ENCODE measurements around the gene FGF5.

DNA sequence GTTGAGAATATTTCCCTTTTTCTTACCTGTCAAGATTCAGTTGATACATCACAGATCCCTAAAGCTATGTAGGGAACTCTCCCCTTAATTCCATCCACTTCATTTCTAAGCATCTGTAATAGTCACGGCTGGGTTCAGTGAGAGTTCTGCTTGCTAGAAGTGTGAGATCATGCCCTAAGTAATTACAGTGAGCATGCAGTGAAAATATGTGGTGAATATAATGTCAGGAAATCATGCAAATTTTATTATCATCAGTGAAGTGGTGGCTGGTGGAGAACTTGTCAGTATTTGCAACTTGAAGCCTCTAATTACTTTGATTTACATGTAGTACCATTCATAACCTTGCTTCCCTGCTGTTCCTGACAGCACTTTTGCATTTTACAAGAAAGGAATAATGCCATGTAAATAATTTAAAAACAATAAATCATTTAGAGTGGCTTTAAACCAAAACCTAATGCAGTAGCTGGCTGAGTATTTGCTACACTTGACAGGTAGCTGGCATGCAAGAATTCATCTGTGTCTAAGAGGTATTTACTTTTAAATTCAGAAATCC is 40.8 kb downstream of the FGF5 start:
- TF ChIP-seq TCF12 (IDR thresholded peaks at IDR 0.05; ENCODE audit: low read depth) (peak; percentile 86), CEBPB (IDR thresholded peaks at IDR 0.05) (0 out of 2 replicates have a peak, but pooled peaks have one; percentile 30), NFIC (IDR thresholded peaks at IDR 0.05) (peak; percentile 83), EP300 (IDR thresholded peaks at IDR 0.05; ENCODE audit: borderline replicate concordance) (peak; percentile 64; the same call in 1 of the 2 replicates), EGR1 (IDR thresholded peaks at IDR 0.05) (no peak), YY1 (IDR thresholded peaks at IDR 0.05; ENCODE audit: low read depth) (no peak), FOXM1 (IDR thresholded peaks at IDR 0.05; ENCODE audit: borderline replicate concordance, low read depth) (peak; percentile 74; the same call in 1 of the 2 replicates), RAD21 (IDR thresholded peaks at IDR 0.05; ENCODE audit: low read depth) (no peak), TEAD4 (IDR thresholded peaks at IDR 0.05) (peak; percentile 78), CREB1 (IDR thresholded peaks at IDR 0.05; ENCODE audit: low read depth) (no peak), ZBTB7A (IDR thresholded peaks at IDR 0.05; ENCODE audit: low read depth) (no peak)
- TF ChIP-seq, protein P1, sequence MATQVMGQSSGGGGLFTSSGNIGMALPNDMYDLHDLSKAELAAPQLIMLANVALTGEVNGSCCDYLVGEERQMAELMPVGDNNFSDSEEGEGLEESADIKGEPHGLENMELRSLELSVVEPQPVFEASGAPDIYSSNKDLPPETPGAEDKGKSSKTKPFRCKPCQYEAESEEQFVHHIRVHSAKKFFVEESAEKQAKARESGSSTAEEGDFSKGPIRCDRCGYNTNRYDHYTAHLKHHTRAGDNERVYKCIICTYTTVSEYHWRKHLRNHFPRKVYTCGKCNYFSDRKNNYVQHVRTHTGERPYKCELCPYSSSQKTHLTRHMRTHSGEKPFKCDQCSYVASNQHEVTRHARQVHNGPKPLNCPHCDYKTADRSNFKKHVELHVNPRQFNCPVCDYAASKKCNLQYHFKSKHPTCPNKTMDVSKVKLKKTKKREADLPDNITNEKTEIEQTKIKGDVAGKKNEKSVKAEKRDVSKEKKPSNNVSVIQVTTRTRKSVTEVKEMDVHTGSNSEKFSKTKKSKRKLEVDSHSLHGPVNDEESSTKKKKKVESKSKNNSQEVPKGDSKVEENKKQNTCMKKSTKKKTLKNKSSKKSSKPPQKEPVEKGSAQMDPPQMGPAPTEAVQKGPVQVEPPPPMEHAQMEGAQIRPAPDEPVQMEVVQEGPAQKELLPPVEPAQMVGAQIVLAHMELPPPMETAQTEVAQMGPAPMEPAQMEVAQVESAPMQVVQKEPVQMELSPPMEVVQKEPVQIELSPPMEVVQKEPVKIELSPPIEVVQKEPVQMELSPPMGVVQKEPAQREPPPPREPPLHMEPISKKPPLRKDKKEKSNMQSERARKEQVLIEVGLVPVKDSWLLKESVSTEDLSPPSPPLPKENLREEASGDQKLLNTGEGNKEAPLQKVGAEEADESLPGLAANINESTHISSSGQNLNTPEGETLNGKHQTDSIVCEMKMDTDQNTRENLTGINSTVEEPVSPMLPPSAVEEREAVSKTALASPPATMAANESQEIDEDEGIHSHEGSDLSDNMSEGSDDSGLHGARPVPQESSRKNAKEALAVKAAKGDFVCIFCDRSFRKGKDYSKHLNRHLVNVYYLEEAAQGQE (IDR thresholded peaks at IDR 0.05; ENCODE audit: low read depth): no peak
- TF ChIP-seq, protein P2, sequence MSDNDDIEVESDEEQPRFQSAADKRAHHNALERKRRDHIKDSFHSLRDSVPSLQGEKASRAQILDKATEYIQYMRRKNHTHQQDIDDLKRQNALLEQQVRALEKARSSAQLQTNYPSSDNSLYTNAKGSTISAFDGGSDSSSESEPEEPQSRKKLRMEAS (IDR thresholded peaks at IDR 0.05): no peak

Data from Ishikawa (cell line).